Middle frontal gyrus (tissue), 1 donor: Measurements from ENCODE around the gene LHX3.
"Not testable (repeated sequence)": the region's sequence is repeated elsewhere in the genome, so short reads cannot be mapped to it uniquely, and the experiment has no call there.

Experiments used
- DNase-seq: peaks from one replicate; pipeline ENCODE4 v3.0.0-alpha.2; 2015; ENCODE audit warnings: low spot score; ENCODE audit errors: extremely low spot score

The LHX3 gene

GRCh38 chr9:136156209-136157120 is 48.5 kb downstream of the LHX3 start:
- DNase-seq = no peak

- no peak for DNase-seq
These were observed 49.4 kb downstream of the LHX3 start for GRCh38 chr9:136155576-136155975.

GRCh38 chr9:136154943-136155342 is 50.0 kb downstream of the LHX3 start:
- DNase-seq = no peak

- no peak for DNase-seq
These were observed 51.4 kb downstream of the LHX3 start for GRCh38 chr9:136153381-136154065.

- no peak for DNase-seq
These were observed 52.0 kb downstream of the LHX3 start for GRCh38 chr9:136152931-136153330.

- DNase-seq = no peak
These were observed 52.4 kb downstream of the LHX3 start for GRCh38 chr9:136152543-136152866.

GRCh38 chr9:136151848-136152542 is 52.9 kb downstream of the LHX3 start:
- DNase-seq = no peak

GRCh38 chr9:136151214-136151804 is 53.6 kb downstream of the LHX3 start:
- DNase-seq = no peak

GRCh38 chr9:136150664-136151213 is 54.2 kb downstream of the LHX3 start:
- not testable (repeated sequence) for DNase-seq

- no peak for DNase-seq
These were observed 55.1 kb downstream of the LHX3 start for GRCh38 chr9:136149853-136150252.

- no peak for DNase-seq
These were observed 55.6 kb downstream of the LHX3 start for GRCh38 chr9:136149337-136149736.

- no peak for DNase-seq
These were observed 56.2 kb downstream of the LHX3 start for GRCh38 chr9:136148766-136149165.

GRCh38 chr9:136147890-136148714 is 56.8 kb downstream of the LHX3 start:
- no peak for DNase-seq

GRCh38 chr9:136147038-136147889 is 57.7 kb downstream of the LHX3 start:
- no peak for DNase-seq
